22Rv1 (cell line): Measurements from ENCODE around the gene PHLDB2.

ENCODE experiments used
- H3K27ac ChIP-seq: fragments of 450-650 bp; 2 replicates; pipeline ENCODE4 v1.5.1; 2017
- ZFX ChIP-seq: fragments of 450-650 bp; IDR thresholded peaks from 2 replicates; pipeline ENCODE4 v1.6.1; 2017; ENCODE audit warnings: antibody characterized with exemption, borderline replicate concordance
- TF ChIP-seq, protein P1 (sequence below): fragments of 450-650 bp; IDR thresholded peaks from 2 replicates; pipeline ENCODE4 v1.5.1; 2017; ENCODE audit warnings: mild to moderate bottlenecking

The PHLDB2 gene

GRCh38 chr3:112009670-112010069 is 150.6 kb downstream of the PHLDB2 start:
- TF ChIP-seq, protein P1, sequence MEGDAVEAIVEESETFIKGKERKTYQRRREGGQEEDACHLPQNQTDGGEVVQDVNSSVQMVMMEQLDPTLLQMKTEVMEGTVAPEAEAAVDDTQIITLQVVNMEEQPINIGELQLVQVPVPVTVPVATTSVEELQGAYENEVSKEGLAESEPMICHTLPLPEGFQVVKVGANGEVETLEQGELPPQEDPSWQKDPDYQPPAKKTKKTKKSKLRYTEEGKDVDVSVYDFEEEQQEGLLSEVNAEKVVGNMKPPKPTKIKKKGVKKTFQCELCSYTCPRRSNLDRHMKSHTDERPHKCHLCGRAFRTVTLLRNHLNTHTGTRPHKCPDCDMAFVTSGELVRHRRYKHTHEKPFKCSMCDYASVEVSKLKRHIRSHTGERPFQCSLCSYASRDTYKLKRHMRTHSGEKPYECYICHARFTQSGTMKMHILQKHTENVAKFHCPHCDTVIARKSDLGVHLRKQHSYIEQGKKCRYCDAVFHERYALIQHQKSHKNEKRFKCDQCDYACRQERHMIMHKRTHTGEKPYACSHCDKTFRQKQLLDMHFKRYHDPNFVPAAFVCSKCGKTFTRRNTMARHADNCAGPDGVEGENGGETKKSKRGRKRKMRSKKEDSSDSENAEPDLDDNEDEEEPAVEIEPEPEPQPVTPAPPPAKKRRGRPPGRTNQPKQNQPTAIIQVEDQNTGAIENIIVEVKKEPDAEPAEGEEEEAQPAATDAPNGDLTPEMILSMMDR = no peak
- no peak for TF ChIP-seq ZFX
- no peak overlapping the region for H3K27ac ChIP-seq

DNA sequence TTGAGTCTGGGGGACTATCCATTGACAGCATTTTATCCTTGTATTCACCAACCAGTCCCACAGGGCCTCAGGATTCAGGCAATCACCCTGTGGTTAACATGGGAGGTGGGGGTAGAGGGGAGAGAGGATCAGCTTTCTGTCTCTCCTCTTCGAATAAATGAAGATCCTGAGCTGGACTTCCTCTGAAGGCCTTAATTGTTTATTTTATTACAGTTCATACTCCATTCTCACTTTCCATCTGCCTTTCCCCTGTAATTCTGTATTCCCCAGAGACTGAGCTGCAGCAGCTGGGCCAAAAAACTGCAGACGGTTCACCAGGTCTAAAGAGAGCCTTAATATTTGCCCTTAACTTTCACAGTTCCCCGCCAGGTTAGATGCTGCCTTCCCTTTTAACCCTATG is 151.6 kb downstream of the PHLDB2 start:
- TF ChIP-seq, protein P1 = no peak
- no peak for TF ChIP-seq ZFX
- no peak overlapping the region for H3K27ac ChIP-seq

DNA sequence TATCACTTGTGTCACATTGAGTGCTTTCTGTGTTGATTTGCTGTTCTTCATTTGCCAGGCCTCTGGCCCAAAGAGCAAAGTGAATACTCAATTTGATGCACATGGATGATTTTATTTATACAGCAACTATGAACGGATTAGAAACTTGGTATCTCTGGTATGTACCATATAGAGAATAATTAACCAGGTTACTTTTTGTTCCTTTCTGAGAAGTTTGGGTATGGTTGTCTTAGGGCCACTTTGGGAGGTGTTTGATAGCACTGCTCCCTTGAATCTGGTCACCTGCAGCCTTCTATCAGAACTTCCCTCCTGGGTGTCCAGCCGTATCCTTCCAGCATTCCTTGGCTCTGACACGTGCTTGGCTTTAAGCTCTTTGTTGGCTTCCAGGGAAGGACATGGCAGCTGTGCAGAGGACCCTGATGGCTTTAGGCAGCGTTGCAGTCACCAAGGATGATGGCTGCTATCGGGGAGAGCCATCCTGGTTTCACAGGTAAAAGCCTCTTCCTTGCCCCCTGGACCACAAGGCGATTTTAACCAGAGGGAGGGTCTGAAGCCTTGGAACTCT is 152.4 kb downstream of the PHLDB2 start:
- TF ChIP-seq ZFX = no peak
- TF ChIP-seq, protein P1 = no peak
- no peak overlapping the region for H3K27ac ChIP-seq

- H3K27ac ChIP-seq = no peak overlapping the region
- no peak for TF ChIP-seq ZFX
- TF ChIP-seq, protein P1 = no peak
Observed at GRCh38 chr3:112012205-112012992, 153.3 kb downstream of the PHLDB2 start.

GRCh38 chr3:112013058-112013783 is 154.2 kb downstream of the PHLDB2 start:
- TF ChIP-seq, protein P1 = peak; percentile 77
- TF ChIP-seq ZFX = no peak
- H3K27ac ChIP-seq = no peak overlapping the region

- no peak for TF ChIP-seq ZFX
- TF ChIP-seq, protein P1 = peak; percentile 43
Observed at GRCh38 chr3:112013784-112014143, 154.7 kb downstream of the PHLDB2 start.

GRCh38 chr3:112017091-112017490 is 158.0 kb downstream of the PHLDB2 start:
- TF ChIP-seq ZFX = no peak
- TF ChIP-seq, protein P1 = no peak
- no peak overlapping the region for H3K27ac ChIP-seq

More at GRCh38 chr3:112013784-112014143, 154.7 kb downstream of the PHLDB2 start:
- H3K27ac ChIP-seq = no peak overlapping the region
